H1 (cell line): ENCODE data around the gene RRAS. TPM values are rescaled to one million over a fixed set of nuclear protein-coding genes. Genes with fewer than 3 reads are reported as not detected.

ENCODE experiments used
- CTCF ChIA-PET: fragments of 300-600 bp; sonication (Branson Sonifier 250); formaldehyde crosslinking; loops from one replicate; lab custom pipeline; 2021; ENCODE audit not compliant: partially characterized antibody; lab: Charles Lee
- POLR2A ChIA-PET: fragments of 300-600 bp; sonication (Branson Sonifier 250); formaldehyde crosslinking; loops from one replicate; lab custom pipeline; 2021; ENCODE audit warnings: inconsistent platforms; ENCODE audit not compliant: partially characterized antibody; lab: Charles Lee
- DNase-seq, 2 experiments: peaks; one replicate each; pipeline versions ENCODE4 v3.0.0 to v3.0.0-alpha.2; 2010 to 2022; ENCODE audit warnings: low spot score in 2 of 2, low read depth in 1 of 2, mixed read lengths in 1 of 2
- FAIRE-seq: peaks from 2 replicates; lab custom pipeline; 2011; peaks lifted over from hg19 to GRCh38; lab: Jason Lieb, UNC
- H2AFZ ChIP-seq: 2 replicates; pipeline ENCODE4 v1.8.1; 2012; ENCODE audit warnings: low read length, inconsistent platforms
- H2AK5ac ChIP-seq: 2 replicates; pipeline ENCODE4 v1.6.1; 2013; ENCODE audit warnings: low read depth, low read length
- H2BK120ac ChIP-seq: replicated peaks from 2 replicates; pipeline ENCODE3; 2013; ENCODE audit warnings: low read depth, low read length, inconsistent platforms
- H2BK12ac ChIP-seq: 2 replicates; pipeline ENCODE4 v1.6.1; 2013; ENCODE audit warnings: low read depth, low read length
- H2BK15ac ChIP-seq: 2 replicates; pipeline ENCODE4 v1.6.1; 2013; ENCODE audit warnings: low read length
- H2BK20ac ChIP-seq: 2 replicates; pipeline ENCODE4 v1.6.1; 2013; ENCODE audit warnings: low read length
- H2BK5ac ChIP-seq: 2 replicates; pipeline ENCODE4 v1.6.1; 2013; ENCODE audit warnings: low read depth, low read length
- H3K14ac ChIP-seq: 2 replicates; pipeline ENCODE4 v1.6.1; 2013; ENCODE audit warnings: inconsistent platforms; ENCODE audit not compliant: insufficient read length
- H3K18ac ChIP-seq: 2 replicates; pipeline ENCODE4 v1.6.1; 2013; ENCODE audit warnings: low read length; ENCODE audit errors: extremely low read depth
- H3K23ac ChIP-seq: 2 replicates; pipeline ENCODE4 v1.6.1; 2013; ENCODE audit warnings: inconsistent platforms; ENCODE audit not compliant: insufficient read length
- H3K23me2 ChIP-seq: 2 replicates; pipeline ENCODE4 v1.6.1; 2013; ENCODE audit warnings: low read depth, low read length
- H3K27ac ChIP-seq: 2 replicates; pipeline ENCODE4 v1.6.1; 2011; ENCODE audit warnings: low read depth, low read length, inconsistent platforms
- H3K27me3 ChIP-seq, 4 experiments: replicated peaks in 1 of 4; 1 replicate in 1 of 4; 2 replicates in 3 of 4; pipeline versions ENCODE4 v1.6.1 to v1.8.1; 2011 to 2013; ENCODE audit warnings: low read length in 3 of 4, mild to moderate bottlenecking in 3 of 4, inconsistent platforms in 2 of 4, mixed read lengths in 2 of 4, moderate library complexity in 1 of 4; ENCODE audit not compliant: control insufficient read depth in 3 of 4, insufficient read depth in 3 of 4; ENCODE audit errors: extremely low read depth in 1 of 4
- H3K36me3 ChIP-seq, 4 experiments: 2 replicates each; pipeline versions ENCODE4 v1.6.1 to v1.8.1; 2011 to 2013; ENCODE audit warnings: mild to moderate bottlenecking in 4 of 4, low read length in 3 of 4, moderate library complexity in 2 of 4, control low read depth in 1 of 4, inconsistent platforms in 1 of 4; ENCODE audit not compliant: insufficient read depth in 4 of 4, control insufficient read depth in 2 of 4
- H3K4ac ChIP-seq: replicated peaks from 2 replicates; pipeline ENCODE3; 2013; ENCODE audit warnings: low read length, low read depth, mixed read lengths, inconsistent platforms; ENCODE audit not compliant: insufficient read length
- H3K4me1 ChIP-seq, 4 experiments: replicated peaks in 1 of 4; 1 replicate in 1 of 4; 2 replicates in 3 of 4; pipeline versions ENCODE4 v1.6.1 to v1.8.1; 2011 to 2013; ENCODE audit warnings: low read length in 3 of 4, inconsistent platforms in 2 of 4, mixed read lengths in 1 of 4; ENCODE audit not compliant: insufficient read depth in 4 of 4, control insufficient read depth in 3 of 4
- H3K4me2 ChIP-seq, 2 experiments: 2 replicates each; pipeline versions ENCODE4 v1.6.1 to v1.8.1; 2011 to 2013; ENCODE audit warnings: low read depth in 2 of 2, low read length in 2 of 2, control low read depth in 1 of 2, inconsistent platforms in 1 of 2, mild to moderate bottlenecking in 1 of 2; ENCODE audit not compliant: insufficient read depth in 1 of 2
- H3K4me3 ChIP-seq, 4 experiments: fragments of 200-600, 300-600 bp in 1 of 4; sonication (generic), shearing (Covaris generic), sonication (Bioruptor Twin) in 1 of 4; 2 replicates each; pipeline versions ENCODE4 v1.5.1 to v1.8.1; 2011 to 2016; ENCODE audit warnings: low read length in 4 of 4, low read depth in 3 of 4, control low read depth in 2 of 4, inconsistent platforms in 2 of 4, mild to moderate bottlenecking in 2 of 4, mixed read lengths in 1 of 4, moderate library complexity in 1 of 4; ENCODE audit not compliant: insufficient read depth in 2 of 4; ENCODE audit errors: extremely low read depth in 1 of 4
- H3K56ac ChIP-seq: replicated peaks from 2 replicates; pipeline ENCODE3; 2013; ENCODE audit warnings: low read depth, mild to moderate bottlenecking, mixed read lengths, low read length, inconsistent platforms; ENCODE audit not compliant: insufficient read length
- H3K79me1 ChIP-seq: 2 replicates; pipeline ENCODE4 v1.6.1; 2013; ENCODE audit warnings: low read depth, low read length, control low read depth
- H3K79me2 ChIP-seq, 2 experiments: 2 replicates each; pipeline versions ENCODE4 v1.6.1 to v1.8.1; 2012 to 2013; ENCODE audit warnings: low read length in 2 of 2, mild to moderate bottlenecking in 2 of 2, inconsistent platforms in 1 of 2; ENCODE audit not compliant: insufficient read depth in 2 of 2, control insufficient read depth in 1 of 2
- H3K9ac ChIP-seq, 4 experiments: replicated peaks in 1 of 4; 1 replicate in 1 of 4; 2 replicates in 3 of 4; pipeline versions ENCODE4 v1.6.1 to v1.8.1; 2011 to 2013; ENCODE audit warnings: low read depth in 3 of 4, low read length in 3 of 4, control low read depth in 2 of 4, mild to moderate bottlenecking in 2 of 4, moderate library complexity in 2 of 4, inconsistent platforms in 1 of 4; ENCODE audit errors: extremely low read depth in 1 of 4
- H3K9me3 ChIP-seq, 2 experiments: 2 replicates each; pipeline versions ENCODE4 v1.6.1 to v1.8.1; 2012 to 2013; ENCODE audit warnings: mild to moderate bottlenecking in 2 of 2, moderate library complexity in 2 of 2, control low read depth in 1 of 2, inconsistent platforms in 1 of 2, low read depth in 1 of 2, low read length in 1 of 2, mixed read lengths in 1 of 2; ENCODE audit not compliant: insufficient read depth in 2 of 2
- H4K20me1 ChIP-seq, 2 experiments: replicated peaks in 1 of 2; 2 replicates each; pipeline versions ENCODE3 to v1.8.1; 2011 to 2013; ENCODE audit warnings: inconsistent platforms in 2 of 2, low read length in 2 of 2, mild to moderate bottlenecking in 1 of 2; ENCODE audit not compliant: insufficient read depth in 2 of 2, control insufficient read depth in 1 of 2
- H4K5ac ChIP-seq: 2 replicates; pipeline ENCODE4 v1.6.1; 2013; ENCODE audit warnings: low read length, low read depth, mixed read lengths, inconsistent platforms; ENCODE audit not compliant: insufficient read length
- H4K8ac ChIP-seq: 2 replicates; pipeline ENCODE4 v1.8.0; 2013; ENCODE audit warnings: mild to moderate bottlenecking, moderate library complexity, low read length, inconsistent platforms; ENCODE audit not compliant: insufficient read depth; ENCODE audit errors: extremely low read depth
- H4K91ac ChIP-seq: replicated peaks from 2 replicates; pipeline ENCODE3; 2013; ENCODE audit warnings: low read length, mixed read lengths, inconsistent platforms; ENCODE audit not compliant: insufficient read length
- CHD1 ChIP-seq: IDR thresholded peaks from 2 replicates; pipeline ENCODE4 v1.6.1; 2012; ENCODE audit warnings: low read depth, low read length, improper control_type of control experiment
- CHD2 ChIP-seq: IDR thresholded peaks from 2 replicates; pipeline ENCODE4 v1.6.1; 2012; ENCODE audit warnings: low read length, improper control_type of control experiment
- HDAC2 ChIP-seq, 2 experiments: fragments of 300-600 bp in 1 of 2; sonication (generic) in 1 of 2; IDR thresholded peaks; 2 replicates each; pipeline ENCODE4 v1.6.1; 2011 to 2012; ENCODE audit warnings: low read depth in 2 of 2, low read length in 2 of 2, mild to moderate bottlenecking in 2 of 2, moderate library complexity in 2 of 2, borderline replicate concordance in 1 of 2, inconsistent platforms in 1 of 2
- POLR2AphosphoS5 ChIP-seq: IDR thresholded peaks from 2 replicates; pipeline ENCODE4 v1.6.1; 2011; ENCODE audit warnings: low read depth, low read length
- SP2 ChIP-seq: IDR thresholded peaks from 2 replicates; pipeline ENCODE4 v1.6.1; 2012; ENCODE audit warnings: mild to moderate bottlenecking, low read length, inconsistent platforms
- SRF ChIP-seq: IDR thresholded peaks from 2 replicates; pipeline ENCODE4 v1.6.1; 2011; ENCODE audit warnings: mild to moderate bottlenecking, low read depth, low read length, moderate library complexity
- WGBS, 2 experiments: shearing (Covaris generic) in 1 of 2; methylation state at CpG; one replicate each; pipeline versions ENCODE4 v1.1.6 to v1.1.7; 2013 to 2015; ENCODE audit warnings: low lambda C conversion rate in 2 of 2, mixed read lengths in 2 of 2, inconsistent platforms in 1 of 2, low coverage in 1 of 2, missing lambda C conversion rate in 1 of 2; ENCODE audit not compliant: insufficient replicate concordance in 2 of 2, insufficient coverage in 1 of 2, insufficient read length in 1 of 2; ENCODE audit errors: extremely low coverage in 1 of 2, missing lambda C conversion rate in 1 of 2; 5-methylcytosine and 5-hydroxymethylcytosine counted together
- polyA plus RNA-seq, 7 experiments: library from polyadenylated mRNA; depleted of rRNA in 3 of 7; stranded (reverse) in 5 of 7; unstranded in 2 of 7; fragments of >200 nt in 5 of 7; fragments of 200-250 nt in 2 of 7; gene quantifications; 1 replicate in 5 of 7; 2 replicates in 1 of 7; 4 replicates in 1 of 7; pipeline versions ENCODE4 v1.2.1 to v1.2.3, GENCODE V29; 2011 to 2013; ENCODE audit warnings: missing spikeins in 2 of 7, mixed read lengths in 2 of 7
- total RNA-seq: library from RNA; stranded (reverse); fragmentation: NEBNext Ultra II Directional; extraction: Animal tissue kit (Norgen Biotek cat#: 25700); gene quantifications from 2 replicates; pipeline ENCODE4 v1.2.1, GENCODE V29; 2021
- TF ChIP-seq, protein P1 (sequence below): IDR thresholded peaks from 2 replicates; pipeline ENCODE4 v1.6.1; 2012; ENCODE audit warnings: low read length, inconsistent platforms
- TF ChIP-seq, protein P2 (sequence below): IDR thresholded peaks from 2 replicates; pipeline ENCODE4 v1.6.1; 2011; ENCODE audit warnings: low read length, improper control_type of control experiment

The RRAS gene
- total and polyA plus RNA-seq, 2 of the 8 experiments (the other 6 are each of a cell fraction or from before 2014, with no cell fraction given): 17.7 to 49.1 TPM

DNA sequence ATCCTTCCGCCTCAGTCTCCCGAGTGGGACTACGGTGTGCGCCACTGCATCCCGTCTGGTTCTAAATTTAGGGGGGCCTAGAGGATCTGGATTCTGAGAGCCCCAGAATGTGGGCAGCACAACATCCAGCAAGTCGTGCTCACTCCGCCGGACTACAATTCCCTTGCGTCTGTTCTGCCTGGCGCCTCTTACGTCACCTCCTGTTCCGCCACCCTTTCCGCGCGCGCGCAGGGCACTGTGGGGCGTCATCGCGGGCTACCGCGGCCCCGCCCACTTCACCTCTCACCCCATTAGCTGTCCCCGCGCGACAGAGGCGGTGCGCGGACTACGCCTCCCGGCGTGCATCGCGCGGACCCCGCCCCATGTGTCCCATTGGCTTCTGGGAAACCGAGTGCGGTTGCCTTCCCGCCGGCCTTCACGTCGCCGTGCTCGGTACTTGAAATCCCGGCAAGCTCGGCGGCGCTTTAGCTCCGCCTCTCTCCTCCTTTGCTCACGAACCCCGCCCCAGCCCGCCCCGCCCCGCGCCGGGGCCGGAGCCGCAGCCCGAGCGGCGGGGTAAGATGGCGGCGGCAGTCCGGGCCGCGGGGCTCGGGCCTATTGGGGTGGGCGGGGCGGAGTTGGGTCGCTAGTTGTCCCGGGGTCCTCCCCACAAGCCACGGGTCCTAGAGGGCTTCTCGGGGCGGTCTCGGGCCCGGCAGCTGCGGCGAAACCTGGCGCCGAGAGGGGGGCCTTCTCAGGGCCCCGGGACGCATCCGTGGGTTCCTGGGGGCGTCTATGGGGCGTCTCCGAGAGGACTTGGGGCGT is 1.9 kb upstream of the RRAS start, which contains the start of gene SCAF1:
Gene SCAF1, plus strand, starts transcription at position 522 of the 804 bp plus-strand sequence. CDS start 2,818 bp downstream, outside the sequence.
- Histone ChIP-seq H3K36me3 (peaks cover 0 to 6% (median 4%) of the 10 kb centered on the region in 4 experiments; a peak in 5 of 8 replicates), H3K27me3 (no peaks in the 10 kb centered on the region), H3K27ac (peak within 1 kb of the TSS; percentile 93), H3K4ac (peak within 1 kb of the TSS; percentile 13), H4K20me1 (peaks cover 3 to 21% of the 10 kb centered on the region in 2 experiments), H3K79me1 (peaks cover 17% of the 10 kb centered on the region), H3K9ac (peak within 1 kb of the TSS; percentile 90 to 99 (median 92)), H4K91ac (peak within 1 kb of the TSS; percentile 82), H2BK12ac (0 out of 2 replicates have a peak within 1 kb of the TSS, but pooled peaks have one; percentile 68), H3K23me2 (peaks cover 7% of the 10 kb centered on the region), H3K18ac (peak within 1 kb of the TSS; percentile 83), H2BK120ac (no peak within 1 kb of the TSS), H3K9me3 (no peaks in the 10 kb centered on the region), H2BK15ac (0 out of 2 replicates have a peak within 1 kb of the TSS, but pooled peaks have one; percentile 72), H3K23ac (no peak within 1 kb of the TSS), H3K4me1 (peaks cover 2 to 15% (median 11%) of the 10 kb centered on the region in 4 experiments), H2AFZ (no peak within 1 kb of the TSS), H3K14ac (no peak within 1 kb of the TSS), H3K56ac (peak within 1 kb of the TSS; percentile 74), H3K79me2 (peaks cover 10 to 29% of the 10 kb centered on the region in 2 experiments), H2AK5ac (peak within 1 kb of the TSS; percentile 90; the same call in 1 of the 2 replicates), H3K4me2 (peak within 1 kb of the TSS; percentile 87 to 89), H2BK5ac (peak within 1 kb of the TSS; percentile 93), H3K4me3 (peak within 1 kb of the TSS; percentile 85 to 100 (median 97)), H2BK20ac (no peak within 1 kb of the TSS), H4K8ac (peak within 1 kb of the TSS; percentile 81; the same call in 1 of the 2 replicates), H4K5ac (peak within 1 kb of the TSS; percentile 88)
- CTCF ChIA-PET: interaction anchor here (1.4 to 2.9 kb wide), 2 partner anchors 31 to 43 kb away, joined by 4 to 14 read pairs; no protein-coding TSS in a partner anchor
- WGBS, 2 experiments: 2% methylated on average over 65 of the region's 87 CpGs; no CpG with 5 or more reads in 1 of the 2 experiments
- POLR2A ChIA-PET: interaction anchor here (0.8 to 50.7 kb wide), 10 partner anchors 11 to 163 kb away, joined by 3 to 840 read pairs (median 6); partner anchors contain the start of genes BCL2L12, CPT1C, IRF3 and PRMT1
- DNase-seq (peak; percentile 98 to 99), FAIRE-seq (no peak)
- TF ChIP-seq SRF: peak; percentile 25; the same call in 1 of the 2 replicates
- TF ChIP-seq CHD2: peak; percentile 82
- TF ChIP-seq SP2: no peak
- peak; percentile 98 to 99 for TF ChIP-seq HDAC2 (IDR thresholded peaks at IDR 0.05; ENCODE audit: borderline replicate concordance in 1 of 2, low read depth in 2 of 2, low read length in 2 of 2)
- TF ChIP-seq, protein P1, sequence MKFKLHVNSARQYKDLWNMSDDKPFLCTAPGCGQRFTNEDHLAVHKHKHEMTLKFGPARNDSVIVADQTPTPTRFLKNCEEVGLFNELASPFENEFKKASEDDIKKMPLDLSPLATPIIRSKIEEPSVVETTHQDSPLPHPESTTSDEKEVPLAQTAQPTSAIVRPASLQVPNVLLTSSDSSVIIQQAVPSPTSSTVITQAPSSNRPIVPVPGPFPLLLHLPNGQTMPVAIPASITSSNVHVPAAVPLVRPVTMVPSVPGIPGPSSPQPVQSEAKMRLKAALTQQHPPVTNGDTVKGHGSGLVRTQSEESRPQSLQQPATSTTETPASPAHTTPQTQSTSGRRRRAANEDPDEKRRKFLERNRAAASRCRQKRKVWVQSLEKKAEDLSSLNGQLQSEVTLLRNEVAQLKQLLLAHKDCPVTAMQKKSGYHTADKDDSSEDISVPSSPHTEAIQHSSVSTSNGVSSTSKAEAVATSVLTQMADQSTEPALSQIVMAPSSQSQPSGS: no peak
- TF ChIP-seq POLR2AphosphoS5: peak; percentile 74
- TF ChIP-seq CHD1: no peak
- TF ChIP-seq, protein P2, sequence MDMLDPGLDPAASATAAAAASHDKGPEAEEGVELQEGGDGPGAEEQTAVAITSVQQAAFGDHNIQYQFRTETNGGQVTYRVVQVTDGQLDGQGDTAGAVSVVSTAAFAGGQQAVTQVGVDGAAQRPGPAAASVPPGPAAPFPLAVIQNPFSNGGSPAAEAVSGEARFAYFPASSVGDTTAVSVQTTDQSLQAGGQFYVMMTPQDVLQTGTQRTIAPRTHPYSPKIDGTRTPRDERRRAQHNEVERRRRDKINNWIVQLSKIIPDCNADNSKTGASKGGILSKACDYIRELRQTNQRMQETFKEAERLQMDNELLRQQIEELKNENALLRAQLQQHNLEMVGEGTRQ: no peak; the same call in 1 of the 2 replicates
